ENCODE data around the gene COL25A1.

DNA sequence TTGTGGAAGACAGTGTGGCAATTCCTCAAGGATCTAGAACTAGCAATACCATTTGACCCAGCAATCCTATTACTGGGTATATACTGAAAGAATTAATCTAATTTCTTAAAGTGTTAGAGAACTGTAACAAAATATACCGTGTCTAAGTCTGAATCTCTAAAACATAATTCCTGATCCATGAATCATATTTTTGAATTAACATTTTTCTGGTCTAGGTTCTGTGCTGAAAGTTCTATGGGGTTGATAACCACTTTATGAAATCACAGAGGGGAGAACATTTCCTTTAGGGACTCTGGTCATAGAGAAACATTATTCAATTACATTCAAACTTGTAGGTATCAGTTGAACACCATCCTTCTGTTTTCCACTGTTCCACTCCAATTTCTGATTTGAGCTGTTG is 447.7 kb downstream of the COL25A1 start:
- TF ChIP-seq, protein P1, sequence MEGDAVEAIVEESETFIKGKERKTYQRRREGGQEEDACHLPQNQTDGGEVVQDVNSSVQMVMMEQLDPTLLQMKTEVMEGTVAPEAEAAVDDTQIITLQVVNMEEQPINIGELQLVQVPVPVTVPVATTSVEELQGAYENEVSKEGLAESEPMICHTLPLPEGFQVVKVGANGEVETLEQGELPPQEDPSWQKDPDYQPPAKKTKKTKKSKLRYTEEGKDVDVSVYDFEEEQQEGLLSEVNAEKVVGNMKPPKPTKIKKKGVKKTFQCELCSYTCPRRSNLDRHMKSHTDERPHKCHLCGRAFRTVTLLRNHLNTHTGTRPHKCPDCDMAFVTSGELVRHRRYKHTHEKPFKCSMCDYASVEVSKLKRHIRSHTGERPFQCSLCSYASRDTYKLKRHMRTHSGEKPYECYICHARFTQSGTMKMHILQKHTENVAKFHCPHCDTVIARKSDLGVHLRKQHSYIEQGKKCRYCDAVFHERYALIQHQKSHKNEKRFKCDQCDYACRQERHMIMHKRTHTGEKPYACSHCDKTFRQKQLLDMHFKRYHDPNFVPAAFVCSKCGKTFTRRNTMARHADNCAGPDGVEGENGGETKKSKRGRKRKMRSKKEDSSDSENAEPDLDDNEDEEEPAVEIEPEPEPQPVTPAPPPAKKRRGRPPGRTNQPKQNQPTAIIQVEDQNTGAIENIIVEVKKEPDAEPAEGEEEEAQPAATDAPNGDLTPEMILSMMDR (IDR thresholded peaks at IDR 0.05; ENCODE audit: low read depth, low read length, missing input control), result no peak
- no peak for TF ChIP-seq TAF1 (conservative IDR thresholded peaks at IDR 0.05)
- no peak for TF ChIP-seq SP1 (IDR thresholded peaks at IDR 0.05)
- no peak for TF ChIP-seq JUND (IDR thresholded peaks at IDR 0.05)
- TF ChIP-seq, protein P2, sequence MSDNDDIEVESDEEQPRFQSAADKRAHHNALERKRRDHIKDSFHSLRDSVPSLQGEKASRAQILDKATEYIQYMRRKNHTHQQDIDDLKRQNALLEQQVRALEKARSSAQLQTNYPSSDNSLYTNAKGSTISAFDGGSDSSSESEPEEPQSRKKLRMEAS (IDR thresholded peaks at IDR 0.05), result no peak
- TF ChIP-seq YY1 (IDR thresholded peaks at IDR 0.05), result no peak
- TF ChIP-seq FOXA2 (IDR thresholded peaks at IDR 0.05), result no peak
- TF ChIP-seq, protein P3, sequence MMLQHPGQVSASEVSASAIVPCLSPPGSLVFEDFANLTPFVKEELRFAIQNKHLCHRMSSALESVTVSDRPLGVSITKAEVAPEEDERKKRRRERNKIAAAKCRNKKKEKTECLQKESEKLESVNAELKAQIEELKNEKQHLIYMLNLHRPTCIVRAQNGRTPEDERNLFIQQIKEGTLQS (IDR thresholded peaks at IDR 0.05), result no peak
- no peak for TF ChIP-seq GABPA (IDR thresholded peaks at IDR 0.05 in 1 of 2, conservative IDR thresholded peaks at IDR 0.05 in 1 of 2)
- TF ChIP-seq EGR1 (IDR thresholded peaks at IDR 0.05; ENCODE audit: low read depth in 2 of 2), result no peak
